GM10266 (cell line): Measurements from ENCODE around the gene FAM83B.
"Not testable (repeated sequence)": the region's sequence is repeated elsewhere in the genome, so short reads cannot be mapped to it uniquely, and the experiment has no call there.

Source experiments
- DNase-seq: peaks from one replicate; pipeline ENCODE4 v3.0.0; 2012; ENCODE audit errors: extremely low spot score
- TF ChIP-seq, protein P1 (sequence below): IDR thresholded peaks from 2 replicates; pipeline ENCODE4 v1.5.1; 2012; ENCODE audit warnings: mild to moderate bottlenecking, low read depth; ENCODE audit not compliant: control insufficient read depth, insufficient read depth; ENCODE audit errors: missing control alignments

The FAM83B gene

DNA sequence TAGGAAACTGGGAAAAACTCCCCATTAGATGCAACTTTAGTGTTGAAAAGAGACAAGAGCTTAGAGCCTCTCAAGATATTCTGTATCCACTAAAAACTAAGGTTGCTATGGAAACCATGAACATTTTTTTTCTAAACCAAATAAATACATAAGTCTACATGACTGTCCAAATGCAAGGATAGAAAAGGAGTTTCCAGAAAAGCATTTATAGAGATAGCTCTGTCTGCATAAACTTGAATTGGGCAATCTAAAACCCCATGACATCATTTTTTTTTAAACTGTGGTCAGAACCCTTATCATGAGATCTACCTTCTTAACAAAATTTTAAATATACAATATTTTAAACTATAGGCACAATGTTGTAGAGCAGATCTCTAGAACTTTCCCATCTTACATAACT, 36.4 kb upstream of the FAM83B start:
- DNase-seq, result no peak

DNA sequence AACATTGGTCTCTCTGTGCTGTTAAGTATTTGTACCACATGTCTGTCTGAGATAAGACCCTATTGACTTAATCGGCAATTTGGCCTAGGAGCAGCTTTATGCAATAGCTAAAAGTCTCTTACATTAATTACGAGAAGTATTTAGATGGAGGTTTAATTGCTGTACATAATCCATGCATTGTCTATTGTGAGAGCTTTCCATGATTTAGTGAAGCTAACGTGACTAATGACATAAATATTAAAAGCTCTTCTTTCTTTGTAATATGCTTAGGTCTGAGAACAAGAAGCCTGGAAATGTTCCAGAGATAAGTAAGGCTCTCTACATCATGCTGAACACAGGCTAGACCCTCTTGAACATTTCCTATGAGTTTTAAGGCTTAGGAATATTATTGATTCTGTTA, 32.7 kb upstream of the FAM83B start:
- no peak for DNase-seq

More for the DNA sequence above, 36.4 kb upstream of the FAM83B start:
- TF ChIP-seq, protein P1, sequence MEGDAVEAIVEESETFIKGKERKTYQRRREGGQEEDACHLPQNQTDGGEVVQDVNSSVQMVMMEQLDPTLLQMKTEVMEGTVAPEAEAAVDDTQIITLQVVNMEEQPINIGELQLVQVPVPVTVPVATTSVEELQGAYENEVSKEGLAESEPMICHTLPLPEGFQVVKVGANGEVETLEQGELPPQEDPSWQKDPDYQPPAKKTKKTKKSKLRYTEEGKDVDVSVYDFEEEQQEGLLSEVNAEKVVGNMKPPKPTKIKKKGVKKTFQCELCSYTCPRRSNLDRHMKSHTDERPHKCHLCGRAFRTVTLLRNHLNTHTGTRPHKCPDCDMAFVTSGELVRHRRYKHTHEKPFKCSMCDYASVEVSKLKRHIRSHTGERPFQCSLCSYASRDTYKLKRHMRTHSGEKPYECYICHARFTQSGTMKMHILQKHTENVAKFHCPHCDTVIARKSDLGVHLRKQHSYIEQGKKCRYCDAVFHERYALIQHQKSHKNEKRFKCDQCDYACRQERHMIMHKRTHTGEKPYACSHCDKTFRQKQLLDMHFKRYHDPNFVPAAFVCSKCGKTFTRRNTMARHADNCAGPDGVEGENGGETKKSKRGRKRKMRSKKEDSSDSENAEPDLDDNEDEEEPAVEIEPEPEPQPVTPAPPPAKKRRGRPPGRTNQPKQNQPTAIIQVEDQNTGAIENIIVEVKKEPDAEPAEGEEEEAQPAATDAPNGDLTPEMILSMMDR, result no peak

DNA sequence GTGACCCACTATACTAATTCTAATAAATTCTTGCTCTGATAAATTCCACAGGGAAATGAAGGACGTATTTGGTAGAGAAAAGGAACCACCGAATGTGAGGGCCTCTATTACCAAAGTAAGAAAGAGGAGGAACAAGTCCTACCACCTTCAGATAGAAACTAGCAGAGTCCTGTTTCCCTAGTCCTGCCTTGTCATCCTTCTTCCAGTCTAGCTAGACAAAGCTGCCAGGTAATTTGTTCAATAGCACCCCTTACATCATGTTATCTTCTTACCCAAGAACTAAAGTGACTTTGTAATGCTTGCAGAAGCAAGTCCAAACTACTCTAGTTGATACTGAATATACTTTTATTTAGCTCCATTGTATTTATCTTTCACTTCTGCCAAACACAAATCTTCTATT, 29.3 kb upstream of the FAM83B start:
- TF ChIP-seq, protein P1, result no peak
- DNase-seq, result no peak

More for the DNA sequence above, 32.7 kb upstream of the FAM83B start:
- TF ChIP-seq, protein P1, result no peak

DNA sequence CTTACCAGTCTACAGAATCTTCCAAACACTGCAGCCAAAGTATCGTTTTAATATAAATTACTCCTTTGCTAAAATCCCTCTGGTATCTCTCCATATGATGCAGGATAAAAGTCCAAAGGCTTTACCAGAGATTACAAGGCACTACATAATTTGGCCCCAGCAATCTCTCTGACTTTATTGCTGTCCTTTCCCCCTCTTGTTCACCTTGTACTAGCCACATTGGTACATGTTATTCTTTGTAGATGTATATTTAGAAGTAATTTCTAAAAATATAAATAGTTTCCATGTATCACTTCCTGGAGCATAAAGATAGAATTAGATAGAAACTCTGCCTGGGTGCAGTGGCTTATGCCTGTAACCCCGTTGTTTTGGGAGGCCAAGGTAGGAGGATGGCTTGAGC, 28.7 kb upstream of the FAM83B start:
- no peak for DNase-seq
- TF ChIP-seq, protein P1, result no peak

DNA sequence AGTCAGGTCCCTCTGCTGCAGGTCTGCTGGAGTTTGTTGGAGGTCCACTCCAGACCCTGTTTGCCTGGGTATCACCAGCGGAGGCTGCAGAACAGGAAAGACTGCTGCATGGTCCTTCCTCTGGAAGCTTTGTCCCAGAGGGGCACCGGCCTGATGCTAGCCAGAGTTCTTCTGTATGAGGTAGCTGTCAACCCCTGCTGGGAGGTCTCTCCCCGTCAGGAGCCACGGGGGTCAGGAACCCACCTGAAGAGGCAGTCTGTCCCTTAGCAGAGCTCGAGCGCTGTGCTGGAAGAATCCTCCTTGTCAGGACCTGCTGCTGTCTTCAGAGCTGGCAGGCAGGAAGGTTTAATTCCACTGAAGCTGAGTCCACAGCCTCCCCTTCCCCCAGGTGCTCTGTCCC, 22.3 kb upstream of the FAM83B start:
- not testable (repeated sequence) for DNase-seq

DNA sequence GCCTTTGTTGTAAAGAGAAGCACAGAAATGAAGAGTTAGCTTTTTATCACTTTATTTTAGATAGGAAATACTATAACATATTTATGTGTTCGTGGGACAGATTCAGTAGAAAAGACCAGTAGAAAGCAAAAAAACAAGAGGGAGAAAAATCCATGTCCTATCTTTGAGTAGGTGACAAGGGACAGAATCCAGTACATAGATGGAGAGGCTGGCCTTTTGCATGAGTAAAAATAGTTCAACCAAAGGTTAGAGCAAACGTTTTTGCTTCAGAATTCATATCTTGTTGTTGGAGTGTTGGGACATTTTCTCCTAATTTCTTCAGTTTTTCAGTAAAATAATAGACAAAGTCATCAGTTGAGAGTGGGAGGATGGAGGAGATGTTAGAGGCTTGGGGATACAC, 19.6 kb upstream of the FAM83B start:
- no peak for DNase-seq
- TF ChIP-seq, protein P1, result no peak

DNA sequence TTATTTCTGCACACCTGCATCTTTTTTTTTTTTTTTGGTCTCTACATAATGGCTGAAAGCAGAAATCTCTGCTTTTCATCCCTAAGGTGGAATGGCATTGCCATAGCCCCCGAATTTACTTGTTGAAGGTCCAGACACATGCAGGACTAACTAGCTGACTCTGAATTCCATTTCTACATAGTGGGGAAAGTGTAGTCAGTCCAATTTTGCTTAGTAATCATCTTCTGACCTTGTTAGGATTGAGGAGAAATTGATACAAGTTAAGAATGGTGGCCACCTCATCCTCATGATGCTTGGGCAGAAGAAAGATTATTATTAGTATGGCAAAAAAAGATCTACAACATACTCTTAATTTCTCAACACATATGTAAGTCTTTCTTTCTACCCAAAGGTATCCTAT, 16.4 kb upstream of the FAM83B start:
- DNase-seq, result no peak
- TF ChIP-seq, protein P1, result no peak

DNA sequence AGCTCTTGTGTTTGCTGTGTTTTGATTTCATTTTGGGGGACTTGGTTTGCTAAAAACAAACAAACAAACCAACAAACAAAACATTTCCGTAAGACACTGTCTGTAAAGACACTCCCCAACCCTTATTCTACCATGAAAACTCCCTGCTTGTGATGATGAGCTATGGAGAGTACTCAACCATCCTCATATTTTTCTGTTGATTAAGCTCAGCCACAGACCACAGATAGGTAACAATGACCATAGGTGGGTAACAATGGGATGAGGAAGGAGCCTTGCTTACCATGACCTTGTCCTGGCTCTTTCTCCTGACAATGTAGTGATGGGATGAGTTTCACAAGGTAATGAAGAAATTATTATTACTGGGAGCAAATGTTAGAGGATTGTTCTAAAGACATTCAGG, 11.4 kb upstream of the FAM83B start:
- TF ChIP-seq, protein P1, result no peak
- no peak for DNase-seq
